ENCODE data around the gene KIAA1217. TPM values are rescaled to one million over a fixed set of nuclear protein-coding genes. Genes with fewer than 3 reads are reported as not detected.

KIAA1217 gene
- total RNA-seq, 1 experiment from 2014 or later, result 18.6 TPM

GRCh38 chr10:24256619-24257107 is 47.7 kb downstream of the KIAA1217 start:
- Histone ChIP-seq H3K18ac (ENCODE audit: insufficient read length, low read depth, low read length) (no peak overlapping the region), H3K79me2 (ENCODE audit: insufficient read depth, low read length) (0 out of 2 replicates have a peak, but pooled peaks cover 1% of the 10 kb centered on the region), H4K8ac (replicated peaks; ENCODE audit: insufficient read length, low read depth, low read length) (no peak overlapping the region), H2BK120ac (ENCODE audit: low read depth, low read length, poor library complexity, severe bottlenecking) (no peak overlapping the region), H3K9ac (ENCODE audit: extremely low read depth, insufficient read length, low read length) (no peak overlapping the region), H2AK5ac (ENCODE audit: insufficient read length, low read length) (no peak overlapping the region), H3K4me1 (ENCODE audit: insufficient read depth, low read length) (peaks cover 4% of the 10 kb centered on the region; the same call in 1 of the 2 replicates), H4K91ac (ENCODE audit: insufficient read length, low read depth, low read length) (no peak overlapping the region), H3K4me2 (ENCODE audit: insufficient read depth, insufficient read length, low read length) (no peak overlapping the region), H3K4ac (ENCODE audit: low read depth, low read length) (no peak overlapping the region), H2BK20ac (ENCODE audit: low read depth, low read length, poor library complexity, severe bottlenecking) (no peak overlapping the region), H2BK15ac (ENCODE audit: low read depth, low read length) (no peak overlapping the region), H2BK5ac (ENCODE audit: insufficient read length, low read length) (no peak overlapping the region), H3K23ac (ENCODE audit: insufficient read length, low read depth, low read length) (no peak overlapping the region), H3K27ac (ENCODE audit: insufficient read length, low read depth, low read length) (no peak overlapping the region), H3K23me2 (ENCODE audit: insufficient read length, low read depth, low read length, poor library complexity, severe bottlenecking) (no peaks in the 10 kb centered on the region), H2BK12ac (ENCODE audit: insufficient read length, low read depth, low read length) (no peak overlapping the region), H3K14ac (ENCODE audit: insufficient read depth, low read length) (no peak overlapping the region), H3K79me1 (ENCODE audit: insufficient read depth, low read depth, low read length, poor library complexity, severe bottlenecking) (no peaks in the 10 kb centered on the region), H2AFZ (ENCODE audit: low read length) (no peak overlapping the region), H3K56ac (ENCODE audit: insufficient read length, low read depth, low read length) (no peak overlapping the region), H4K5ac (ENCODE audit: insufficient read length, low read depth, low read length) (no peak overlapping the region), H3K27me3 (ENCODE audit: insufficient read depth, low read length) (no peaks in the 10 kb centered on the region), H3T11ph (ENCODE audit: low read length) (no peak overlapping the region), H4K20me1 (ENCODE audit: control insufficient read depth, insufficient read depth, insufficient read length) (no peaks in the 10 kb centered on the region), H3K9me3 (ENCODE audit: control insufficient read depth, low read depth, low read length) (no peaks in the 10 kb centered on the region)
- H3K36me3 Mint-ChIP-seq (ENCODE audit: insufficient read depth in 1 of 3, low read depth in 3 of 3), result no peaks in the 10 kb centered on the region
- no peak for TF ChIP-seq CTCF (conservative IDR thresholded peaks at IDR 0.05)
- no peaks in the 10 kb centered on the region for H3K9me3 Mint-ChIP-seq
- H3K27ac Mint-ChIP-seq, result peak overlapping the region in 2 of 3 experiments; percentile 62 to 85; a peak in 3 of 7 replicates
- peak overlapping the region in 1 of 2 experiments; percentile 1; a peak in 1 of 5 replicates for H3K4me3 Mint-ChIP-seq
- no peaks in the 10 kb centered on the region for H3K27me3 Mint-ChIP-seq (ENCODE audit: low read depth)
- no peak for DNase-seq
- no CpG with 5 or more reads among the region's 2 CpGs for WGBS (ENCODE audit: extremely low coverage, insufficient read length, low lambda C conversion rate)
- peaks cover 59 to 60% of the 10 kb centered on the region in 2 experiments for H3K4me1 Mint-ChIP-seq

Measured in H9 (cell line).